H1 (cell line): ENCODE measurements around the gene INVS. TPM values are rescaled to one million over a fixed set of nuclear protein-coding genes. Genes with fewer than 3 reads are reported as not detected.

Source experiments
- CTCF ChIA-PET: fragments of 300-600 bp; sonication (Branson Sonifier 250); formaldehyde crosslinking; loops from one replicate; lab custom pipeline; 2021; ENCODE audit not compliant: partially characterized antibody; lab: Charles Lee
- POLR2A ChIA-PET: fragments of 300-600 bp; sonication (Branson Sonifier 250); formaldehyde crosslinking; loops from one replicate; lab custom pipeline; 2021; ENCODE audit warnings: inconsistent platforms; ENCODE audit not compliant: partially characterized antibody; lab: Charles Lee
- DNase-seq, 2 experiments: peaks; one replicate each; pipeline versions ENCODE4 v3.0.0 to v3.0.0-alpha.2; 2010 to 2022; ENCODE audit warnings: low spot score in 2 of 2, low read depth in 1 of 2, mixed read lengths in 1 of 2
- FAIRE-seq: peaks from 2 replicates; lab custom pipeline; 2011; peaks lifted over from hg19 to GRCh38; lab: Jason Lieb, UNC
- H2AFZ ChIP-seq: 2 replicates; pipeline ENCODE4 v1.8.1; 2012; ENCODE audit warnings: low read length, inconsistent platforms
- H2AK5ac ChIP-seq: 2 replicates; pipeline ENCODE4 v1.6.1; 2013; ENCODE audit warnings: low read depth, low read length
- H2BK120ac ChIP-seq: replicated peaks from 2 replicates; pipeline ENCODE3; 2013; ENCODE audit warnings: low read depth, low read length, inconsistent platforms
- H2BK12ac ChIP-seq: 2 replicates; pipeline ENCODE4 v1.6.1; 2013; ENCODE audit warnings: low read depth, low read length
- H2BK15ac ChIP-seq: 2 replicates; pipeline ENCODE4 v1.6.1; 2013; ENCODE audit warnings: low read length
- H2BK20ac ChIP-seq: 2 replicates; pipeline ENCODE4 v1.6.1; 2013; ENCODE audit warnings: low read length
- H2BK5ac ChIP-seq: 2 replicates; pipeline ENCODE4 v1.6.1; 2013; ENCODE audit warnings: low read depth, low read length
- H3K14ac ChIP-seq: 2 replicates; pipeline ENCODE4 v1.6.1; 2013; ENCODE audit warnings: inconsistent platforms; ENCODE audit not compliant: insufficient read length
- H3K18ac ChIP-seq: 2 replicates; pipeline ENCODE4 v1.6.1; 2013; ENCODE audit warnings: low read length; ENCODE audit errors: extremely low read depth
- H3K23ac ChIP-seq: 2 replicates; pipeline ENCODE4 v1.6.1; 2013; ENCODE audit warnings: inconsistent platforms; ENCODE audit not compliant: insufficient read length
- H3K23me2 ChIP-seq: 2 replicates; pipeline ENCODE4 v1.6.1; 2013; ENCODE audit warnings: low read depth, low read length
- H3K27ac ChIP-seq: 2 replicates; pipeline ENCODE4 v1.6.1; 2011; ENCODE audit warnings: low read depth, low read length, inconsistent platforms
- H3K27me3 ChIP-seq, 4 experiments: replicated peaks in 1 of 4; 1 replicate in 1 of 4; 2 replicates in 3 of 4; pipeline versions ENCODE4 v1.6.1 to v1.8.1; 2011 to 2013; ENCODE audit warnings: low read length in 3 of 4, mild to moderate bottlenecking in 3 of 4, inconsistent platforms in 2 of 4, mixed read lengths in 2 of 4, moderate library complexity in 1 of 4; ENCODE audit not compliant: control insufficient read depth in 3 of 4, insufficient read depth in 3 of 4; ENCODE audit errors: extremely low read depth in 1 of 4
- H3K36me3 ChIP-seq, 4 experiments: 2 replicates each; pipeline versions ENCODE4 v1.6.1 to v1.8.1; 2011 to 2013; ENCODE audit warnings: mild to moderate bottlenecking in 4 of 4, low read length in 3 of 4, moderate library complexity in 2 of 4, control low read depth in 1 of 4, inconsistent platforms in 1 of 4; ENCODE audit not compliant: insufficient read depth in 4 of 4, control insufficient read depth in 2 of 4
- H3K4ac ChIP-seq: replicated peaks from 2 replicates; pipeline ENCODE3; 2013; ENCODE audit warnings: low read length, low read depth, mixed read lengths, inconsistent platforms; ENCODE audit not compliant: insufficient read length
- H3K4me1 ChIP-seq, 4 experiments: replicated peaks in 1 of 4; 1 replicate in 1 of 4; 2 replicates in 3 of 4; pipeline versions ENCODE4 v1.6.1 to v1.8.1; 2011 to 2013; ENCODE audit warnings: low read length in 3 of 4, inconsistent platforms in 2 of 4, mixed read lengths in 1 of 4; ENCODE audit not compliant: insufficient read depth in 4 of 4, control insufficient read depth in 3 of 4
- H3K4me2 ChIP-seq, 2 experiments: 2 replicates each; pipeline versions ENCODE4 v1.6.1 to v1.8.1; 2011 to 2013; ENCODE audit warnings: low read depth in 2 of 2, low read length in 2 of 2, control low read depth in 1 of 2, inconsistent platforms in 1 of 2, mild to moderate bottlenecking in 1 of 2; ENCODE audit not compliant: insufficient read depth in 1 of 2
- H3K4me3 ChIP-seq, 4 experiments: fragments of 200-600, 300-600 bp in 1 of 4; sonication (generic), shearing (Covaris generic), sonication (Bioruptor Twin) in 1 of 4; 2 replicates each; pipeline versions ENCODE4 v1.5.1 to v1.8.1; 2011 to 2016; ENCODE audit warnings: low read length in 4 of 4, low read depth in 3 of 4, control low read depth in 2 of 4, inconsistent platforms in 2 of 4, mild to moderate bottlenecking in 2 of 4, mixed read lengths in 1 of 4, moderate library complexity in 1 of 4; ENCODE audit not compliant: insufficient read depth in 2 of 4; ENCODE audit errors: extremely low read depth in 1 of 4
- H3K56ac ChIP-seq: replicated peaks from 2 replicates; pipeline ENCODE3; 2013; ENCODE audit warnings: low read depth, mild to moderate bottlenecking, mixed read lengths, low read length, inconsistent platforms; ENCODE audit not compliant: insufficient read length
- H3K79me1 ChIP-seq: 2 replicates; pipeline ENCODE4 v1.6.1; 2013; ENCODE audit warnings: low read depth, low read length, control low read depth
- H3K79me2 ChIP-seq, 2 experiments: 2 replicates each; pipeline versions ENCODE4 v1.6.1 to v1.8.1; 2012 to 2013; ENCODE audit warnings: low read length in 2 of 2, mild to moderate bottlenecking in 2 of 2, inconsistent platforms in 1 of 2; ENCODE audit not compliant: insufficient read depth in 2 of 2, control insufficient read depth in 1 of 2
- H3K9ac ChIP-seq, 4 experiments: replicated peaks in 1 of 4; 1 replicate in 1 of 4; 2 replicates in 3 of 4; pipeline versions ENCODE4 v1.6.1 to v1.8.1; 2011 to 2013; ENCODE audit warnings: low read depth in 3 of 4, low read length in 3 of 4, control low read depth in 2 of 4, mild to moderate bottlenecking in 2 of 4, moderate library complexity in 2 of 4, inconsistent platforms in 1 of 4; ENCODE audit errors: extremely low read depth in 1 of 4
- H3K9me3 ChIP-seq, 2 experiments: 2 replicates each; pipeline versions ENCODE4 v1.6.1 to v1.8.1; 2012 to 2013; ENCODE audit warnings: mild to moderate bottlenecking in 2 of 2, moderate library complexity in 2 of 2, control low read depth in 1 of 2, inconsistent platforms in 1 of 2, low read depth in 1 of 2, low read length in 1 of 2, mixed read lengths in 1 of 2; ENCODE audit not compliant: insufficient read depth in 2 of 2
- H4K20me1 ChIP-seq, 2 experiments: replicated peaks in 1 of 2; 2 replicates each; pipeline versions ENCODE3 to v1.8.1; 2011 to 2013; ENCODE audit warnings: inconsistent platforms in 2 of 2, low read length in 2 of 2, mild to moderate bottlenecking in 1 of 2; ENCODE audit not compliant: insufficient read depth in 2 of 2, control insufficient read depth in 1 of 2
- H4K5ac ChIP-seq: 2 replicates; pipeline ENCODE4 v1.6.1; 2013; ENCODE audit warnings: low read length, low read depth, mixed read lengths, inconsistent platforms; ENCODE audit not compliant: insufficient read length
- H4K8ac ChIP-seq: 2 replicates; pipeline ENCODE4 v1.8.0; 2013; ENCODE audit warnings: mild to moderate bottlenecking, moderate library complexity, low read length, inconsistent platforms; ENCODE audit not compliant: insufficient read depth; ENCODE audit errors: extremely low read depth
- H4K91ac ChIP-seq: replicated peaks from 2 replicates; pipeline ENCODE3; 2013; ENCODE audit warnings: low read length, mixed read lengths, inconsistent platforms; ENCODE audit not compliant: insufficient read length
- CTCF ChIP-seq, 3 experiments: IDR thresholded peaks; 1 replicate in 2 of 3; 2 replicates in 1 of 3; pipeline versions ENCODE4 v1.5.1 to v1.6.1; 2011; ENCODE audit warnings: low read length in 3 of 3, mild to moderate bottlenecking in 3 of 3, inconsistent platforms in 2 of 3, low read depth in 1 of 3, moderate library complexity in 1 of 3; ENCODE audit not compliant: insufficient read depth in 1 of 3; ENCODE audit errors: control extremely low read depth in 1 of 3
- POLR2A ChIP-seq, 2 experiments: IDR thresholded peaks; 1 replicate in 1 of 2; 2 replicates in 1 of 2; pipeline ENCODE4 v1.6.1; 2011; ENCODE audit warnings: low read depth in 2 of 2, low read length in 2 of 2, mild to moderate bottlenecking in 2 of 2; ENCODE audit errors: control extremely low read depth in 1 of 2
- RAD21 ChIP-seq, 2 experiments: IDR thresholded peaks in 1 of 2; conservative IDR thresholded peaks in 1 of 2; 2 replicates each; pipeline ENCODE4 v1.6.1; 2011; ENCODE audit warnings: low read depth in 2 of 2, low read length in 2 of 2, improper control_type of control experiment in 1 of 2, inconsistent platforms in 1 of 2, mild to moderate bottlenecking in 1 of 2, moderate library complexity in 1 of 2
- WGBS, 2 experiments: shearing (Covaris generic) in 1 of 2; methylation state at CpG; one replicate each; pipeline versions ENCODE4 v1.1.6 to v1.1.7; 2013 to 2015; ENCODE audit warnings: low lambda C conversion rate in 2 of 2, mixed read lengths in 2 of 2, inconsistent platforms in 1 of 2, low coverage in 1 of 2, missing lambda C conversion rate in 1 of 2; ENCODE audit not compliant: insufficient replicate concordance in 2 of 2, insufficient coverage in 1 of 2, insufficient read length in 1 of 2; ENCODE audit errors: extremely low coverage in 1 of 2, missing lambda C conversion rate in 1 of 2; 5-methylcytosine and 5-hydroxymethylcytosine counted together
- polyA plus RNA-seq, 7 experiments: library from polyadenylated mRNA; depleted of rRNA in 3 of 7; stranded (reverse) in 5 of 7; unstranded in 2 of 7; fragments of >200 nt in 5 of 7; fragments of 200-250 nt in 2 of 7; gene quantifications; 1 replicate in 5 of 7; 2 replicates in 1 of 7; 4 replicates in 1 of 7; pipeline versions ENCODE4 v1.2.1 to v1.2.3, GENCODE V29; 2011 to 2013; ENCODE audit warnings: missing spikeins in 2 of 7, mixed read lengths in 2 of 7
- total RNA-seq: library from RNA; stranded (reverse); fragmentation: NEBNext Ultra II Directional; extraction: Animal tissue kit (Norgen Biotek cat#: 25700); gene quantifications from 2 replicates; pipeline ENCODE4 v1.2.1, GENCODE V29; 2021

The INVS gene
- total and polyA plus RNA-seq, 2 of the 8 experiments (the other 6 are each of a cell fraction or from before 2014, with no cell fraction given), result 4.1 to 6.9 TPM

GRCh38 chr9:100322954-100323536 is 224.0 kb downstream of the INVS start:
- WGBS, 2 experiments, result 74% methylated on average over 3 of the region's 3 CpGs; no CpG with 5 or more reads in 1 of the 2 experiments
- peaks cover 0 to 39% of the 10 kb centered on the region in 2 experiments; a peak in 2 of 4 replicates for H3K79me2 ChIP-seq
- H3K56ac ChIP-seq, result no peak overlapping the region
- no peaks in the 10 kb centered on the region for H3K79me1 ChIP-seq
- H3K23ac ChIP-seq, result no peak overlapping the region
- FAIRE-seq (peak; percentile 28), DNase-seq (peak in 1 of 2 experiments; percentile 7)
- no peak overlapping the region for H2BK20ac ChIP-seq
- H3K9me3 ChIP-seq, result no peaks in the 10 kb centered on the region
- H2BK120ac ChIP-seq, result no peak overlapping the region
- no peak overlapping the region for H4K91ac ChIP-seq
- H3K36me3 ChIP-seq, result peaks cover 0 to 70% (median 30%) of the 10 kb centered on the region in 4 experiments; a peak in 6 of 8 replicates
- no peak overlapping the region for H3K4ac ChIP-seq
- POLR2A ChIA-PET, result no interaction called here
- TF ChIP-seq RAD21 (IDR thresholded peaks at IDR 0.05 in 1 of 2, conservative IDR thresholded peaks at IDR 0.05 in 1 of 2; ENCODE audit: low read depth in 2 of 2, low read length in 2 of 2) (peak; percentile 45 to 55), POLR2A (IDR thresholded peaks at IDR 0.05; ENCODE audit: control extremely low read depth in 1 of 2, low read depth in 2 of 2, low read length in 2 of 2) (no peak), CTCF (IDR thresholded peaks at IDR 0.05; ENCODE audit: control extremely low read depth in 1 of 3, insufficient read depth in 1 of 3, low read depth in 1 of 3, low read length in 3 of 3) (peak in 2 of 3 experiments; percentile 46 to 68; a peak in 2 of 4 replicates)
- no peak overlapping the region for H3K9ac ChIP-seq
- no peak overlapping the region for H4K5ac ChIP-seq
- H2AK5ac ChIP-seq, result no peak overlapping the region
- H3K4me3 ChIP-seq, result no peak overlapping the region
- H3K23me2 ChIP-seq, result no peaks in the 10 kb centered on the region; the same call in 1 of the 2 replicates
- no peaks in the 10 kb centered on the region for H3K4me1 ChIP-seq
- H2AFZ ChIP-seq, result no peak overlapping the region
- H3K27me3 ChIP-seq, result no peaks in the 10 kb centered on the region
- H3K14ac ChIP-seq, result no peak overlapping the region
- no peak overlapping the region for H2BK5ac ChIP-seq
- no peak overlapping the region for H3K18ac ChIP-seq
- no peak overlapping the region for H2BK15ac ChIP-seq
- peaks cover 6 to 8% of the 10 kb centered on the region in 2 experiments for H4K20me1 ChIP-seq
- CTCF ChIA-PET, result interaction anchor here (0.6 to 3.5 kb wide), 27 partner anchors 8 to 604 kb away, joined by 3 to 29 read pairs (median 4); partner anchors contain the start of gene TEX10
- H4K8ac ChIP-seq, result no peak overlapping the region
- H3K27ac ChIP-seq, result no peak overlapping the region
- H2BK12ac ChIP-seq, result no peak overlapping the region
- no peak overlapping the region for H3K4me2 ChIP-seq
